Measurements from ENCODE around the gene FILIP1.

The FILIP1 gene

DNA sequence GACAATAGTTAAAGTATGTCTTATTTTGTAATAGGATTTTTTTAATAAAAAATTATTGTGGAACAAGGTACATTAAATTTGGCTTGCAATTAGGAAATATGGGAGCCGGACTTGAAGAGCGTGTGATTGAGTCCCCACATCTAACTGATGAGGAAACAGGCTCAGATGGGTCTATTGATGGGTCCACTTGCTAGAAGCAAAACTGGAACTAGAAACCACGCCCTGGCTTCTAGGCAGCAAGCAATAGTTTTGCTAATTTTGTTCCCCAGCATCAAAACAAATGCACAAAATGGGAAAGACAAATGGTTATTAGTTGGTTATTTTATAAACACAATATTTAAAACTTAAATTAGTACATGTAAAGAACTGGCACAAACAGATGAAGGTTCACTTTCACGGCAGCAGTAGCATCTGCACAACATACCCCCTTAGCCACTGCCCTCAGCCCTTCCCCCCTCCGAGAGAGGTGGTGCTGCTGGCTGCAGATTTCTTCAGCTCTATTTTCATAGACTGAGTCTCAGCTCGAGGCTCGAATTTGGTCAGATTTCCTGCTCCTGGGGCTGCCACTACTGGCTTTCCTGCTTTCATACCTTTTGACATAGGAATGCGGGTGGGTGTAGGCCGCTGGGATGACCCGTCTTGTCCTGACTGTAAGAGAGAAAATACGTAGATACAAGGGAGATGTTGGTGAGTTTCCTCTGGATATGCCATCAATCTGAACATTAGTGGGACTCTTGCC is 185.2 kb downstream of the FILIP1 start:
- TF ChIP-seq, protein P1, sequence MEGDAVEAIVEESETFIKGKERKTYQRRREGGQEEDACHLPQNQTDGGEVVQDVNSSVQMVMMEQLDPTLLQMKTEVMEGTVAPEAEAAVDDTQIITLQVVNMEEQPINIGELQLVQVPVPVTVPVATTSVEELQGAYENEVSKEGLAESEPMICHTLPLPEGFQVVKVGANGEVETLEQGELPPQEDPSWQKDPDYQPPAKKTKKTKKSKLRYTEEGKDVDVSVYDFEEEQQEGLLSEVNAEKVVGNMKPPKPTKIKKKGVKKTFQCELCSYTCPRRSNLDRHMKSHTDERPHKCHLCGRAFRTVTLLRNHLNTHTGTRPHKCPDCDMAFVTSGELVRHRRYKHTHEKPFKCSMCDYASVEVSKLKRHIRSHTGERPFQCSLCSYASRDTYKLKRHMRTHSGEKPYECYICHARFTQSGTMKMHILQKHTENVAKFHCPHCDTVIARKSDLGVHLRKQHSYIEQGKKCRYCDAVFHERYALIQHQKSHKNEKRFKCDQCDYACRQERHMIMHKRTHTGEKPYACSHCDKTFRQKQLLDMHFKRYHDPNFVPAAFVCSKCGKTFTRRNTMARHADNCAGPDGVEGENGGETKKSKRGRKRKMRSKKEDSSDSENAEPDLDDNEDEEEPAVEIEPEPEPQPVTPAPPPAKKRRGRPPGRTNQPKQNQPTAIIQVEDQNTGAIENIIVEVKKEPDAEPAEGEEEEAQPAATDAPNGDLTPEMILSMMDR (IDR thresholded peaks at IDR 0.05; ENCODE audit: borderline replicate concordance, insufficient read depth, low read depth, low read length): no peak
- no peak overlapping the region for H3K4me3 ChIP-seq (ENCODE audit: low read depth, low read length)

DNA sequence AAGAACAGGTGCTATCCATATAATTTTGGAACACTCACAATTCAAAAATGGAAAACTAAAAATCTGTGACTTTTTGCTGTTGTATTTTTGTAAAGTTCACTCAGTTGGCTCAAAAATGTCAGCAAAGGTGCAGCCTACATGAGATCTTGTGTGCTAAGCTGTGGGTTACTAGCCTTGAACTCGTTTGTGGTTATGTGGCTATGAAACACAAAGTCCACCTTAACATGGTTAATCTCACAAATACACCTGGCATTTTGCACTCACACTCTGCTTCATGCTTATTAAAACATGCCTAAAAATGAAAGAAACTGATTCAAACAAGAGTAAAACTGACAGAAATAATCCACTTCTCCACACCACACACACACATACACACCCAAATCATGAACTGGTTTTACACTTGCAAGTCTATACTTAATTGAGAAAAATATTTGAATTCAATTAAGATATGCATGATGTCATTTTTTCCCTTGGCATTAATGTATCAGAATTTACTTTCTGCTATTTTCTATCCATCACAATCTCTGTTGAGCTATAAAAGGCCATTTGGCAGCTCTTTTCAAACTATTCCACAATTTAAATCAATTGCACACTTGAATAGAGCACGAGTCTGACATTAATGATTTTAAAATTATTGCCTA is 186.1 kb downstream of the FILIP1 start:
- H3K4me3 ChIP-seq (ENCODE audit: low read depth, low read length): no peak overlapping the region
- TF ChIP-seq, protein P1 (IDR thresholded peaks at IDR 0.05; ENCODE audit: borderline replicate concordance, insufficient read depth, low read depth, low read length): no peak

DNA sequence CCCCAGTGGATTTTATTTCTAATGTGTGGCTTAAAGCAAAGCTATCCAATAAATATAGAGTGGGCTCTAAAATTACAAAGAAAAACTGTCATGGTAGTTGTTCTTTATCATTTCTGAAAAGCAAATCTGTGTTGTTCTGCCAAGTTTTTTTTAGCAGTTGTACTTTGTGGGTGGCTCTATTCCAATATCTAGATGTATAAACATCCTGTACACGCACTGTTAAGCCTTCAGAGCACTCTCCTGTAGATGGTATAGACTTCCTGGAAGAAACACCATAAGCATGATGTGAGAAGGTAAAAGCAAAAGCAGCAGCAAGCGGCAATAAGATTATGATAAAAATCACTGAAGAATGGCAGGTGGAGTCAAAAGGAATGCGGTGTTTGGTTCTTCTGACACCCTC is 187.5 kb downstream of the FILIP1 start:
- no peak overlapping the region for H3K4me3 ChIP-seq (ENCODE audit: low read depth, low read length)
- TF ChIP-seq, protein P1 (IDR thresholded peaks at IDR 0.05; ENCODE audit: borderline replicate concordance, insufficient read depth, low read depth, low read length): no peak

DNA sequence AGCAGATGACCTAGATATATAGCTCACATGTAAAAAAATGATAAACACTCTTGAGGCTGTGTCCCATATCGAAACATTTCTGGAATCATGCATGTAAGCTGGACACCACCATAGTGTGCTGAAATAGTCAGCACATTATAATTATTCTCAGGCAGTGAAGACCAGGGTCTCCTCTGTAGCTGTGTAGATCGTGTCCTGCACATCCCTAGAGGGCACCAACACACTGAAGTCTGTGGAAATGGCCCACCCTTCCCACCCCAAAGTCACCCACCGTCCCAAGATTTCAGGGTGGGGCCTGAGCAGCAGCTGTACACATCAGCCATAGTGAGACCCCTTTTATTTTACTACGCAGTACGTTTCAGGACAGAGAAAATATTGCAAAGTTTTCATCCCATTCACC is 188.0 kb downstream of the FILIP1 start:
- no peak overlapping the region for H3K4me3 ChIP-seq (ENCODE audit: low read depth, low read length)
- TF ChIP-seq, protein P1 (IDR thresholded peaks at IDR 0.05; ENCODE audit: borderline replicate concordance, insufficient read depth, low read depth, low read length): no peak

DNA sequence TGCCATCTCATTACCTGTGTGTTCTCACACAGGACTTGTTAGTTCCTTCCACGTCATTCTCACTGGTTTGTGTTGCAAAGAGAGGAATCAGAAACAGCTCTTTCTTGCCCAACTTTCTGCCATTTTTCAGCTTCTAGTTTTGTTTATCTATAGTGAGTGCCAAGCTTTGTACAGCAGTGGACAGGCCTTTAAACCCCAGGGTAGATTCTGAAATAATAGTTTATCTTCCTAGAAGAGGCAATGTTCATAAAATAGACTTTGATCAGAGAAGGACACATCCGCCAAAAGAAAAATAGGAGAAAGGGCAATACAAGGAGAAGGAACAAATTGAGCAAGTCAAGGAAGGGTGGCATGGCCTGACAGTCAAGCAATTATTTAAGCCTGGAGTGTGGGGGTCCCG is 191.3 kb downstream of the FILIP1 start:
- TF ChIP-seq, protein P1 (IDR thresholded peaks at IDR 0.05; ENCODE audit: borderline replicate concordance, insufficient read depth, low read depth, low read length): no peak
- no peak overlapping the region for H3K4me3 ChIP-seq (ENCODE audit: low read depth, low read length)

DNA sequence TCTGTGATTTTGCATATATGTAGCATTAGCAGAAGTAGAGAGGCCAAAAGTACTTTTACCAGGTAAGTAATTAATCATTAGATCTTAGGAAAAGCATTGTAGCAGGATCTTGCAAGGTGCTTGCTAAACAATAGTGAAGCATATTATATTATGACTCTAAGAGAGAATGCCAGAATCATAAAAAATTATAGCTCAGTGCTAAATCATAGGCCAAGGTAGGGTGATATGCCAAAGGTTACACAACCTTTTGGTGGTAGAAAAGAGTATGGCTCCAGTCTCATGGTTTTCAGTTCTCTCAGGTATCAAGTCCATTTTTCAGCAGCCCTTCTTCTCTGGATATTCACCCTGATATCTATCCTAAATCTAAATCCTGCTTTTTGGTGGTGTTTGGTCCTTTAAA is 192.1 kb downstream of the FILIP1 start:
- H3K4me3 ChIP-seq (ENCODE audit: low read depth, low read length): no peak overlapping the region
- TF ChIP-seq, protein P1 (IDR thresholded peaks at IDR 0.05; ENCODE audit: borderline replicate concordance, insufficient read depth, low read depth, low read length): no peak

DNA sequence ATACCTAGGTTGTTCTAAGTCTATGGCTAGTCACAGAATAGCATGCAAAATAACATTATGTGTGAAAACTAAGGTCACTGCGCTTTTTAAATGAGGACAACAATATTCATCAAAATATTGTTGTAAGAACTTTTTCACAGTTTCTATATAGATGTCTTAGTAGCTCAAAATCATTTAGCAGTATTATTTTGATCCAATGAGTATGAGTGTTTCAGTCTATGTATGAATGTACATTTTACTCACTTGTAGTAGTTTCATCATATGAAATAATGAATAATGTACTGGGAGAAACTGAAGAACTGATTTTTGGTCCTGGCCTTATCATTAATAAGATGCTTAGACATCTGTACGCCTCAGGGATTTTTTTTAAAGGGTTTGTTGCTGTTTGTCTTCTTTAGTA is 192.5 kb downstream of the FILIP1 start:
- no peak overlapping the region for H3K4me3 ChIP-seq (ENCODE audit: low read depth, low read length)
- TF ChIP-seq, protein P1 (IDR thresholded peaks at IDR 0.05; ENCODE audit: borderline replicate concordance, insufficient read depth, low read depth, low read length): no peak

All from GM12875 (cell line).